GM21723 (cell line): ENCODE results near the gene PPP2R5D.
"Not testable (repeated sequence)": the region's sequence is repeated elsewhere in the genome, so short reads cannot be mapped to it uniquely, and the experiment has no call there.

Experiments used
- ATAC-seq: cut with Tn5 transposase; IDR thresholded peaks from one replicate; pipeline ENCODE4 v1.9.1; 2021; ENCODE audit warnings: mild to moderate bottlenecking, moderate library complexity; ENCODE audit not compliant: unreplicated experiment

Gene PPP2R5D

GRCh38 chr6:42984001-42984923 is at the start of gene PPP2R5D:
PPP2R5D (plus strand) TSS chr6:42984570; CDS start chr6:42984678, 108 bp downstream.
- ATAC-seq, result peak; percentile 94

GRCh38 chr6:42935322-42935721 is 49.0 kb upstream of the PPP2R5D start:
- no peak for ATAC-seq

DNA sequence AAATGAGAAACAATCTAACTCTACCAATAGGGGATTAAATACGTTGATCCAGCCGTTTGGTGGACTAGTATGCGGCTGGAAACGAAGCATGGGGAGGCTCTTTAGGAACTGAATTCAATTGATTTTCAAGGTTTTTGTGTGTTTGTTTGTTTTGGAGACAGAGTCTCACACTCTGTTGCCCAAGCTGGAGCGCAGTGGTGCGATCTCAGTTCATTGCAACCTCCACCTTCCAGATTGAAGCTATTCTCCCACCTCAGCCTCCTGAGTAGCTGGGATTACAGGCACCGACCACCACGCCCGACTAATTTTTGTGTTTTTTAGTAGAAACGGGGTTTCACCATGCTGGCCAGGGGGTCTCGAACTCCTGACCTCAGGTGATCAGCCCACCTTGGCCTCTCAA is 48.0 kb upstream of the PPP2R5D start:
- no peak for ATAC-seq

DNA sequence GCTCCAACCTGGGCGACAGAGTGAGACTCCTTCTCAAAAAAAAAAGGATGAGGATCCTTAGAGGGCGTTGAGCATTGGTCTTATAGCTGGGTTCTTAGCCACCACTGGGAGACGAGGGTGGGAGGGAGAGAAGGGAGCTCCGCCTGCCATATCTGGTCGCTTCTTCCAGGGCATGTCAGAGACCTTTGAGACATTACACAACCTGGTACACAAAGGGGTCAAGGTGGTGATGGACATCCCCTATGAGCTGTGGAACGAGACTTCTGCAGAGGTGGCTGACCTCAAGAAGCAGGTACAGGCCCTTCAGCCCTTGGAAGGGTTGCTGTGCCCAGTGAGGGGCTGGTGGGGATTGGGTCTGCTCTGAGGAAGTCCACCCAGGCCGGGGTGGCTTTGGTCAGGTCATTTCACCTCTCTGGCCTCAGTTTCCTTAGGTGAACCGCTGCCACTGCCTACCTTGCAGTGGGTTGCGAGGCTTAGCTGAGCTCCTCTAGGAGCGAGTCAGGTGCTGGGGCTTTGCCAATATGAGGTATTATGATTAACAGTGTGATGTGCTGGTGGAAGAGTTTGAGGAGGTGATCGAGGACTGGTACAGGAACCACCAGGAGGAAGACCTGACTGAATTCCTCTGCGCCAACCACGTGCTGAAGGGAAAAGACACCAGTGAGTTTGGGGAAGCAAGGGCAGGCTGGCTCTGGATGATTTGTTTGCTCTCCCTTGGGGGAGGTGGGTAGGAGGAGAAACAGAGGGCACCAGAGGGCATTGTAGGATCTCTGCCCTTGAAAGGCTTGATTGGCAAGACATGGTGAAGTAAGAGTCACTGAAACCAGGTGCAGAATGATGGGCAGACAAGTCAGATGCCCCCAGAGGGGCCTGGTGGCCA is 46.6 kb upstream of the PPP2R5D start:
- ATAC-seq, result no peak

DNA sequence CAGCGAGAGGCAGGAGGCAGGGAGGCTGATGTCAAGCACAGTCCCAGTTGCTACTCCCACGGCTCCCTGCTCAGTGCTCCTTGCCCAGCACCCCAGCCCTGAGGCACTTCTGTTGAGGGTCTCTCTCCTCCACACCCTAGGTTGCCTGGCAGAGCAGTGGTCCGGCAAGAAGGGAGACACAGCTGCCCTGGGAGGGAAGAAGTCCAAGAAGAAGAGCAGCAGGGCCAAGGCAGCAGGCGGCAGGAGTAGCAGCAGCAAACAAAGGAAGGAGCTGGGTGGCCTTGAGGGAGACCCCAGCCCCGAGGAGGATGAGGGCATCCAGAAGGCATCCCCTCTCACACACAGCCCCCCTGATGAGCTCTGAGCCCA is 46.0 kb upstream of the PPP2R5D start:
- no peak for ATAC-seq

GRCh38 chr6:42938987-42939809 is 45.2 kb upstream of the PPP2R5D start:
- ATAC-seq, result no peak

GRCh38 chr6:42939810-42940167 is 44.6 kb upstream of the PPP2R5D start:
- ATAC-seq, result no peak

DNA sequence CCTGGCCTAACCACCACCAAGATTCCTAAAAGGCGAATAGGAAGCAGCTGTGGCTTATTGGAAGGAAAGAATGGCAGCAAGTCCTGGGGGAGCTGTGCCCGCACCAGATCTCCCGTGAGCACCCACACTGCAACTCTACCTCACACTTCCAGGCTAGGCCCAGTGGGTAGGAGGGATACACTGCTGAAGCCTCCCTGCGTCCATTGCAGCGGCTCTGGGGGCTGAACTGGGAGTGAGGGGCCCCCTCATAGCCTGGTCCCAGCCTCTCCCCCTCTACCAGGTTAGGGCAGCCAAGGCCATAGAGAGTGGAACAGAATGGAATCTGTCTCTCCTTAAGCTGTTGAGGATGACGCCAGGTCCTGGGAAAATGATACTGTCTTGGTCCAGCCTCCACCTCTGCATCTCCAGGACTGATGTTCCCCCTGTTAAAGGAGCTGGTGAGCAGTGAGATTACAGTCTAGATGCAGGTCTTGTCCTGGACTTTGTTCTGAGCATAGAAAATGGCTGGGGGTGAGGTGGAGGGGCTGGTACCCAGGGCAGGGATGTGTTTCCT is 43.8 kb upstream of the PPP2R5D start:
- ATAC-seq, result no peak

GRCh38 chr6:42941356-42941755 is 43.0 kb upstream of the PPP2R5D start:
- not testable (repeated sequence) for ATAC-seq

GRCh38 chr6:42942444-42942843 is 41.9 kb upstream of the PPP2R5D start:
- ATAC-seq, result no peak

GRCh38 chr6:42947950-42948349 is 36.4 kb upstream of the PPP2R5D start:
- ATAC-seq, result no peak

- no peak for ATAC-seq
Observed at GRCh38 chr6:42952389-42952788, 32.0 kb upstream of the PPP2R5D start.

DNA sequence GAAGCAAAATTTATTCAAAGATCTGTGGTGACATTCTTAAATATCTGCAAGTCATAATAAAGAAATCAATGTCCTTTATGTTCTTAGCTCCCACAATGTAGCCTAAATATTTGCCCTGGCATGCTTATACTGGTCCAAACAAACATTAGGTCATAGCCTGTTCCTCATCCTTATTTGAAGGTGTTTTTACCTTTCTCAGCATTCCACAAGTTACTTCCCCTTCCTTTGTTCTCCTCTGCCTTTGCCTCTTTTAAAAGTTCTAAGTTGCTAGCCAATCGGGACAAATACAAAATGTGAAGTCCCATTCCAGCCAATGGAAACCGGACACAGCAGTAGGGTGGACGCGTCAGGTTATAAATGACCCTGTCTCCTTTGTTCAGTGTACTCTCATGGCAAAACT is 30.0 kb upstream of the PPP2R5D start:
- ATAC-seq, result not testable (repeated sequence)

DNA sequence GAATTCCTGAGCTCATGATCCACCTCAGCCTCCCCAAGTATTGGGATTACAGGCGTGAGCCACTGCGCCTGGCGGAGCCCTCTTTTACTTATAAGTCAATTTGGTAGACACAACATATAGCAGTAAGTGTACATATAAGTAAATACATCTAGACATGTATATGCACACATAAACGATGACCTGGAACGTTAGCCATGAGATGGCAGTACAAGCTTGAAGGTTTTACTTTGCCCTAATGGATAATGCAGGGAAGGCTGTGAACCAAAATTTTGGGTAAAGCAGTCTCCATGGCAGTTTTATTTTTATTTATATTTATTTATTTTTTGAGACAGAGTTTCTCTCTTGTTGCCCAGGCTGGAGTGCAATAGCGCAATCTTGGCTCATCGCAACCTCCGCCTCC is 26.2 kb upstream of the PPP2R5D start:
- ATAC-seq, result no peak

GRCh38 chr6:42959917-42960242 is 24.5 kb upstream of the PPP2R5D start:
- ATAC-seq, result no peak

DNA sequence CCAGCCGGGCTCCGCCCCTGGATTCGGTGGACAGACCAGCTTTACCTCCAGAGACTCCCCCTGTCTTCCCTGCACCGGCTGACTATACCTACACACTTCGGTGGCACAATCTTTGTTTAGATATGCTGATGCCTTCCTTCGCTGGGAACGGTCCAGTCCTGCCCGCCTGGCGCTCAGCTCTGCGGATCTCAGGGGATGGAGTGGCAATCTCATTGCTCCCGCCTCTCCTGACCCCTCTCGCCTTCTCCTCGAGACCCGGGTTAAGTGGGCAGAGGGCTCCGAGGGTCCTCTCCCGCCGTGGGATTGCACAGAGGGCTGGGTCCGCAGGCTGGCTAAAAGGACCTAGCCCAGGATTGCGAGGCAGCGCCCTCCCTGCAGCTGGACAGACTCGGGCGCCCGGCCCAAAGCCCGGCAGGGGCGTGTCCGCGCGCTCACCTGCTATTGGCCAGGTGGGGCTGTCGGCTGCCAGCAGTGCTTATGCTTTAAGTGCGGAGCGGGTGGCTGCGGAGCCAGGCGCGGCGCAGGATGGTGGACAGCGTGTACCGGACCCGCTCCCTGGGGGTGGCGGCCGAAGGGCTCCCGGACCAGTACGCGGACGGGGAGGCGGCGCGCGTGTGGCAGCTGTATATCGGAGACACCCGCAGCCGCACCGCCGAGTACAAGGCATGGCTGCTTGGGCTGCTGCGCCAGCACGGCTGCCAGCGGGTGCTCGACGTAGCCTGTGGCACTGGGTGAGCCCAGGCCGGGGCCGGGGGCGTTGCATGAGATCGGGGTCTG is 23.9 kb upstream of the PPP2R5D start, which contains the start of gene GNMT:
Gene GNMT (plus strand): TSS at position 512 of the 777 bp plus-strand sequence. CDS start 14 bp downstream, at position 526.
- no peak for ATAC-seq

- no peak for ATAC-seq
Observed at GRCh38 chr6:42961020-42961470, 23.3 kb upstream of the PPP2R5D start.

DNA sequence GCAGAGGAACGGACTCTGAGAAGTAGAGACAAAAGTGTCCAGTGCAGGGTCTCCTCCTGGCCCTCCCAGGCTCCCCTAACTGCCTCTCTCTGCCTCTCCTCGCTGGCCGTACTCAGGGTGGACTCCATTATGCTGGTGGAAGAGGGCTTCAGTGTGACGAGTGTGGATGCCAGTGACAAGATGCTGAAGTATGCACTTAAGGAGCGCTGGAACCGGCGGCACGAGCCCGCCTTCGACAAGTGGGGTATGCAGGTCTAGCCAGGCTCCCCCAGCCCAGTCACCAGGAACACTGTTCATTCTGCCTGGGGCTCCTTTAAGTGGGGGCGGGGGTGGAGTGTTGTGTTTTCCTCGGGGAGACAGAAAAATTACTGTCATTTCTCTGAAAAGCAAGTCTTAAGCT is 22.3 kb upstream of the PPP2R5D start:
- no peak for ATAC-seq

DNA sequence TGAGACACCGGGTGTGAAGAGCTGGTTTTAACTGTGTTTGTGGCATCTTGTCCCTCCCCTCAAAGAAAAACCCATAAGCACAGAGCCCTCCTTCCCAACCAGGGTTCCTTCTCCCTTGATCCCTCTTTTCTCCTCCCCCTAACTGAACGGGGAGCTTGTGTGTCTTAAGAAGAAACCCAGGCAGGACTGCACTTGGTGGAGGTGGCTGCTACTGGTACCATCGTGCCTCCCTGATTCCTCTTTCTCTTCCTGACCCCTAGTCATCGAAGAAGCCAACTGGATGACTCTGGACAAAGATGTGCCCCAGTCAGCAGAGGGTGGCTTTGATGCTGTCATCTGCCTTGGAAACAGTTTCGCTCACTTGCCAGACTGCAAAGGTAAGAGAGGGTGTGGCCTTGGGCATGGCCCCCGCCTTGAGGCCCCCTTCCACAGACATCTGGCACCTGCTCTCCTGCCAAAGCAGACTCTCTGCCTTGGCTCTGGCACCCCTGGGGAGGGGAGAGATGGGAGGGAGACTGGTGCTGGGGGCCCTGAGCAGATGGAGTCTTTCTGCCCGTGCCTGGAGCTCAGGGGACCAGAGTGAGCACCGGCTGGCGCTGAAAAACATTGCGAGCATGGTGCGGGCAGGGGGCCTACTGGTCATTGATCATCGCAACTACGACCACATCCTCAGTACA is 21.7 kb upstream of the PPP2R5D start:
- no peak for ATAC-seq
